Activated CD8-positive, alpha-beta memory T cell treated with anti-CD3 and anti-CD28 coated beads, Interleukin-2, amount 50 U/mL, for 48 hours (primary cell): Measurements from ENCODE around the gene LTK.
"Not testable (repeated sequence)": the region's sequence is repeated elsewhere in the genome, so short reads cannot be mapped to it uniquely, and the experiment has no call there.

Experiments
- DNase-seq: peaks from one replicate; pipeline ENCODE4 v3.0.0-alpha.2; 2020

Gene LTK

GRCh38 chr15:41473418-41473817 is 40.2 kb downstream of the LTK start:
- DNase-seq: no peak

GRCh38 chr15:41469644-41470043 is 44.0 kb downstream of the LTK start:
- DNase-seq: not testable (repeated sequence)

GRCh38 chr15:41466711-41467110 is 46.9 kb downstream of the LTK start:
- DNase-seq: no peak

GRCh38 chr15:41465822-41466421 is 47.7 kb downstream of the LTK start:
- no peak for DNase-seq

- DNase-seq: no peak
Measured at GRCh38 chr15:41464889-41465580, 48.6 kb downstream of the LTK start.

- DNase-seq: no peak
Measured at GRCh38 chr15:41462084-41462795, 51.4 kb downstream of the LTK start.
